NCI-H1694 treated with DMSO at 0.1 percent for 48 hours (cell line): ENCODE data around the gene GLT8D2.

ENCODE experiments used
- DNase-seq: peaks from one replicate; lab custom pipeline; 2025; lab: John Stamatoyannopoulos, UW

Gene GLT8D2

DNA sequence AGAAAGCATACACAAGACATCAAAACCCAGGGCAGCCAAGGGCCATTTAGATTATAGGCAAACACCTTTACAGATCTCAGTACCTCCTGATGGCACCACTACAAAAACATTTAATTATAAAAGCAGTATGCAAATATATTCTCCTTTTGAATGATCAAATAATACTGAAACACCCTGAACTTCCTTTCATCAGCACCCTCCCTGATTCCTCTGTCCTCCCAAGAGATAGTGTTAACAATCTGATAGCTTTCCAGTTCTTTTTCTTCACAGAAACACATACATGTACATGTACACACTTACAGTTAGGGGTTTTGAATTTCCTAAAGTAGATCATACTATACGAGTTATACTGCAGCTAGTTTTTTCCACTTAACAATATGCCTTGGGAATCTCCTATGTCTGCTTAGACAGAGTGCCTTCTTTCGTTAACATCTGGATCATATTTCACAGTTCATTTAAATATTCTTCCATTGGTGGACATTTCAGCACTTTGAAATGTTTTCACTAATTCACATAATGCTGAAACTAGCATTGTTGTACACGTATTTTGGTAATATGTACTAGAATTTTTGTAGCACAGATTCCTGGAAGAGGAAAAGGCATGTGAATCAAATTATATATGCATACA lies 49.1 kb downstream of the GLT8D2 start:
- no peak for DNase-seq

GRCh38 chr12:103998976-103999375 lies 51.0 kb downstream of the GLT8D2 start:
- no peak for DNase-seq

GRCh38 chr12:103997286-103997900 lies 52.6 kb downstream of the GLT8D2 start:
- DNase-seq, result no peak

DNA sequence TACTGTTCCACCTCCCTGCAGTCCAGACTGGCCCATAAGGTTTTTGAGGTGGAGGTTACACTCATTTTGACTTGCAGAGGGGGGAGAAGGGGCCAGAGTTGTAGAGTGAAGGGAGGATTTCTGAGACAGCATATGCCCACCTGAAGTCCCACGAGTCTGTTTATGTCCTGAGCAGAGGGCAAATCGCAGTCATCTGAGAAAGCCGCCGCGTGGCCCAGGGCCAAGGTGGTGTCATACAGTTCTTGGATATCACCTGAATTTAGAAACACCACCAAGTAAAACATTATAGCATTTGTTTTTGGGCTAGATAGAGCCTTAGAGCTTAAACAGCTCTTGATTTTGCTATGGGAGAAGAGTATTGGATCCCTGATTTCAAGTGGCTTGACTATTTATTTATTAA lies 53.4 kb downstream of the GLT8D2 start:
- DNase-seq, result no peak

DNA sequence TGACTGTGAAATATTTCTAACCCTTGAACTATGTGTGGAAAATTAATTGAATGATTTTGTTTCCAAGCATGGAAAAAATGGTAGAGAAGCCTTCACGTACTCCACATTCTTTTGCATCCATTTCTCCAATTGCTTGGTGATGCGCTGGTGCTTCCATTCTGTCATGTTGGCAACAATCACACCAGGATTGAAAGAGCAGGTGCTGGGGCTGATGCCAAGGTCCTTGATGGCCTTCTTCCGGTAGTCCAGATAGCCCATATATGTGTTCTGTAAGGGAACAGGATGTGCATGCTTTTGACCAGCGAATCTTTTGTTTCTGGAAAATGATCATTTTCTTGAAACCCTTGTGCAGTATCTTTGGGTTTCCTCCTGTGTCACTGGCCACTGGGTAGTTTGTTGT lies 55.8 kb downstream of the GLT8D2 start:
- DNase-seq, result no peak

DNA sequence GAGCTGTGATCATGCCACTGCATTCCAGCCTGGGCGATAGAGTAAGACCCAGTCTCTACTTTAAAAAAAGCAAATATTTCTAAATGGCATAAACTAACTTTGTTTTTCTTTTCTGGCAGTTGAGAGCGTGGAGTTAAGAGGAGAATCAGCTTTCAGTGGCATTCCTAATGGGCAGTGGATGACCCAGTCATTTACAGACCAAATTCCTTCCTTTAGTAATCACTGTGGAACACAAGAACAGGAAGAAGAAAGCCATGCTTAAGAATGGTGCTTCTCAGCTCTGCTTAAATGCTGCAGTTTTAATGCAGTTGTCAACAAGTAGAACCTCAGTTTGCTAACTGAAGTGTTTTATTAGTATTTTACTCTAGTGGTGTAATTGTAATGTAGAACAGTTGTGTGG lies 63.2 kb downstream of the GLT8D2 start:
- DNase-seq, result no peak

DNA sequence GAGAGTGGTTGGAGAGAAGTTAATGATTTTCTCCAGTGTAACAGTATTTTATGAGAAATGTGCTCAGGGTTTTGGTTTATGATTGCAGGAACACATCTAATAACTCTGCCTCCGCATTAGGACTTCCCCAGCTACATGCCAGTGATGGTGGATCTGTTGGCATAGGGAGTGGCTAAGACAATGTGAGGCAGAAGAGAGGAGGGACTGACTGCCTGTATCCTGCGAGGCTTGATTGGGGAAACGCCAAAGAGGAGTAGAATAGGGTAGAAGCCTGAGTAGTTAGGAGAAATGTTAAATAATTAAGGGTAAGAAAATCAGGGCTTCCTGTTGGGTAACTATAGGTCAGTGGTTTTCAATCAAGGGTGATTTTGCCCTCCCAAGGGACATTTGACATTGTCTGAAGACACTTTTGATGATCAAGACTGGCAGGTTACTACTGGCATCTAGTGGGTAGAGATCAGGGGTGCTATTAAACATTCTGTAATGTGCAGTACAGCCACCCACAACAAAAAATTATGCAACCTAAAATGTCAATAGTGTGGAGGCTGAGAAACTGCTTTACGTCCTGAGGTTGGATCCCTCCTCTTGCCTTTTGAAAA lies 71.5 kb downstream of the GLT8D2 start:
- no peak for DNase-seq

DNA sequence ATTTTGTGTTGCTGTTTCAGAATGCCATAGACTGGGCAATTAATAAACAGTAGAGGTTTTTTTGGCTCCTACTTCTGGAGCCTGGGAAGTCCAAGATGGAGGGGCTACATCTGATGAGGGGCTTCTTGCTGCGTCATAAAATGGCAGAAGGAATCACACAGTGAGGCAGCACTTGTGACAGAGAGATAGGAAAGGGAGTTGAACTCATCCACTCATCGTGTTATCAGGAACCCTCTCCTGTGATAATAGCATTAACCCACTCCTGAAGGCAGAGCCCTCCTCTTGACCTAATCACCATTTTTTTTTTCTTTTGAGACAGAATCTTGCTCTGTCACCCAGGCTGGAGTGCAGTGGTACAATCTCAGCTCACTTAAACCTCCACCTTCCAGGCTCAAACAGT lies 74.6 kb downstream of the GLT8D2 start:
- DNase-seq, result no peak

DNA sequence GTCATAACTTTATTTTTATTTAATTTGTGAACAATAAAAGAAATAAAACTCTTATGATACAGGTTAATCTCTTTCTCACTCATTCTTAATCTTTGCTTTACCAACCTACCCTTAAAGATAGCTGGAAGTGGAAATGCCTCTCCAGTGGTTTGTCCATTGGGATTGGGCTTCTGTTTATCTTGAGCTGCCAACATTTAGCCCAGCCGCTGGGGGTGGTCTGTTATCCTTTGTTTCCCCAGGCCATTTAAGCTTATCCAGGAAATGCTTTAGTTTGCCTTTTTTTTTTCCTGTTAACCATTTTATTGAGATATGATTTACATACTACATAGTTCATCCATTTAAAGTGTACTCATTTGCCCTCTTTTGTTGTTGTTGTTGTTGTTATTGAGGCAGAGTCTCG lies 76.1 kb downstream of the GLT8D2 start:
- DNase-seq, result no peak

DNA sequence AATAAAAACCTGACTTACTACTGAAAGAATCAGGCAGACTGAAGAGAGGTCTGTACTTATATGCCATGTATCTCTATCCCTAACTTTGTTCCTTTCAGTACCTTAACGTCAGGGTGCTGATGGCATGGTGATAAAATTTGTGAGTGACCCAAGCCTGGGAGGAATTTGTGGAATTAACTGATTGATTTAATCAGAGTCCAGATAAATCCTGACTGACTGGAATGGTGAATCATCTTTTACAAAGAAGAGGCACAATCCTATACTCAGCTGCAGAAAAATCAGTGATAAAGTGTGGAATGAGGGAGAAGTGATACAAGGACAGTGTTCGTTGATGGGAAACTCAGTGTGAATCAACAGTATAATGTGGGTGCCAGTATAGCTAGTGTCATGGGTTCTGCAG lies 80.6 kb downstream of the GLT8D2 start:
- no peak for DNase-seq

DNA sequence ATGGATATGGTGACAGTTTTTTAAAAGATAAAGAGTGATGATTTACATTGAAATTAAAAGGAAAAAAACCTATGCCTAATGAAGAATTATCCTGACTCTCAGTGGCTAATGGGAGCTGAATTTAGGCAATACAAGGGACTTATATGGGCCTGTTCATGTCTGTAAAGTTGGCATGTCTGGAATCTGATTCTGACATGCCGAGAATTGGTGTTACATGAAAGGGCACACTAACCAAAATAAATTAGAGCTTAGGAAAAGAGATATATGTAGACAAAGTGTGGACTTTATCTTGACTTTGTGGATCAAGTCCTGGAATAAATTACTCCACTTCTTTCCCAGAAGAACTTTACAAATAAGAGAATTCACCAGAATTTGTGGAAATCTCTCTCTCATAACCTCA lies 83.3 kb downstream of the GLT8D2 start:
- DNase-seq, result no peak

DNA sequence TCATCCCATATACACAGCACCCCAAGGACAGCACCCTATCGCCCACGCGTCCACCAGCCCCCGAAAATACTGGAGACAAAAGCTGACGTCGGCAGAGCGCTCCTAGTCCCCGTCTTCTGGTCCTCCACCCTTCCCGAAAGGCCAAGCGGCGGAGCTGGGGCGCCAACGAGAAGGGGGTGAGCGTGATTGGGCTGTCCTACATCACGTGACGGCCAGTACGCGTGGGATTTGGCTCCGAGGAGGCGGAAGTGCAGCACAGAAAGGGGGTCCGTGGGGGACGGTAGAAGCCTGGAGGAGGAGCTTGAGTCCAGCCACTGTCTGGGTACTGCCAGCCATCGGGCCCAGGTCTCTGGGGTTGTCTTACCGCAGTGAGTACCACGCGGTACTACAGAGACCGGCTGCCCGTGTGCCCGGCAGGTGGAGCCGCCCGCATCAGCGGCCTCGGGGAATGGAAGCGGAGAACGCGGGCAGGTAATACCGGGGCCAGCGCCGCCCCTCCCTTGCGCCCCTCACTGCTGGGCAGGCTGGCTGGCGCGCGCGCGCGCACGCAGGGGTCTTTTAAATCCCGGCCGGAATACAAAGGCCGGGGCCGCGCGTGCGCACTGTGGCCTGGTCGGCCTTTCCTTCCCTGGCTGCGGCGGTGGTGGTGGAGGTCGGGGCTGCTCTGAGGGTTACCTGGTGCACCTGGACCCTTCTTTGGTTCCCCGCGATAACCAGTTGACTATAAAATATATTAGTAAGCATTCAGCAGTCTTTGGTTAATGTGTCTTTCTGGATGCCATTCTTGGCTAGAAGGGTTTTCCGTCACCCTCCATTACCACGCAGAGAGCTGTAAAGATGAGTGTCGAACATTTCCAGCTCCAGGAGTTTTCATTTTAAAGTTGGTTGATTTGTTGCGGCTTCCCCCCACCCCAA lies 84.1 kb downstream of the GLT8D2 start, which contains the start of gene TDG:
TDG (plus strand) TSS at position 283 of the 915 bp plus-strand sequence; CDS start at position 449, 166 bp downstream.
- peak; percentile 96 for DNase-seq

DNA sequence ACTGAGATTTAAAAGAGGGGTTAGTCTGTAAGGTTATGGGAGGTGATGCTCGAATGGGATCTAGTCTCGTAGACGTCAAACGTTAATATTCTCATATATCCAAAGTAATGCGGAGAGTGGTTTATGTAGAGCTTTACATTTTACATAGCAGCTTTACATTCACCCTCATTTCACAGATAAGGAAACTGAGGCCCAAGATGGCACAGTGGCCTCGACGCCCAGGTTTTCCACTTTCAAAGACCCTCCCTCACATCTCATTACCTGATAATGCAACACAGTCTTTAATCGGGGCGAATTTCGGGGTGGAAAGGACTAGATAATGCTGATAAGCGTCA lies 84.8 kb downstream of the GLT8D2 start:
- DNase-seq, result no peak

DNA sequence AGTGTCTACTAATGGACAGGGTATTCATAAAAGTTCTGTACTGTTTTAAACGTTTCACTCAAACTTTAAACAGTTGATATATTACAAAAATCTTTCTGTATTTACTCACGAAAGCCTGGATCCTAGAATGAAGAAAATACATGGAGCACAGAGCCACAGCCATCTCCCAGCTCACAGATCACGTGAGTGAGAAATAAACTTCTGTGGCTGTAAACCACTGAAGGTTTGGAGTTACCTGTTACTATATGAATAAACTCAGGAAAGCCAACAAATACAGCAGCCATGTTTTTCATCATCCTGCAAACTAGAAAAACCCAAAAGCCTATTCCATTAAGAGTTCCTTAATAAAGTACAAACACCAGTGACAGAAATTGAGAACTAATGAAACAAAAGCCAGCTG lies 85.2 kb downstream of the GLT8D2 start:
- no peak for DNase-seq

- DNase-seq, result no peak
Observed at GRCh38 chr12:103962493-103962892, 87.5 kb downstream of the GLT8D2 start.

DNA sequence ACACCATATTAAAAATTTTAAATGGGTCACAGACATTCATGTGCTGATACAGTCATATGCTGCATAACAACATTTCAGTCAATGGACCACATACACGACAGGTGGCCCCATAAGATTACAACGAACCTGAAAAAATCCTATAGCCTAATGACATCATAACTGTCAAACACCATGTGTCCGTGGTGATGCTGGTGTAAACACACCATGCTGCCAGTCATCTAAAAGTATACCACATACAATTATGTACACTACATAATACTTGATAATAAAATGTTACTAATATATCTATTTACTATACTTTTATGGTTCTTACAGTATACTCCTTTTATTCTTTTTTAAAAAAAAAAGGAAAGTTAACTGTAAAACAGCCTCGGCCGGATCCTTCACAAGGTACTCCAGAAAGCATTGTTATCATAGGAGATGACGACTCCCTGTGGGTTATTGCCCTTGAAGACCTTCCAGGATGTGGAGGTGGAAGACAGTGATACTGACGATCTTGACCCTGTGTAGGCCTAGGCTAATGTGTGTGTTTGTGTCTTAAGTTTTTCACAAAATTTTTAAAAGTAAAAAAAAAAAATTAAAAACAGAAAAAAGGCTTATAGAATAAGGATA lies 89.3 kb downstream of the GLT8D2 start:
- no peak for DNase-seq

DNA sequence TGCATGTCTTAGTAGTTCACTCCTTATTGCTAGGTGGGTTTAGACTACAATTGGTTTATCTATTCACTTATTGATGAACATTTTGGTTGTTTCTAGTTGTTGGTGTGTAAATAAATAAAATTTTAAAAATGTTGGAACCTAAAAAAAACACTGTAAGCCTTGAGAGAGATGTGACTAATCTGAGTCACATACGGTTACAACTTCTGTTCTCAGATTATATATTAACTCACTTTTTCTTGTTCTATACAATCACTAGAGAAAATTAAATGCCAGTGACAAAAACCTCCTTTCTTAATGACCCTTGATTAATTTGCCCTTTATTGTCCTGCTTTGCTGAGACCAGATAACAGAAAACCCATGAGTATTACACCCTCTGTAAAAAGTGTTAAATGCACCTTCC lies 91.4 kb downstream of the GLT8D2 start:
- DNase-seq, result no peak

DNA sequence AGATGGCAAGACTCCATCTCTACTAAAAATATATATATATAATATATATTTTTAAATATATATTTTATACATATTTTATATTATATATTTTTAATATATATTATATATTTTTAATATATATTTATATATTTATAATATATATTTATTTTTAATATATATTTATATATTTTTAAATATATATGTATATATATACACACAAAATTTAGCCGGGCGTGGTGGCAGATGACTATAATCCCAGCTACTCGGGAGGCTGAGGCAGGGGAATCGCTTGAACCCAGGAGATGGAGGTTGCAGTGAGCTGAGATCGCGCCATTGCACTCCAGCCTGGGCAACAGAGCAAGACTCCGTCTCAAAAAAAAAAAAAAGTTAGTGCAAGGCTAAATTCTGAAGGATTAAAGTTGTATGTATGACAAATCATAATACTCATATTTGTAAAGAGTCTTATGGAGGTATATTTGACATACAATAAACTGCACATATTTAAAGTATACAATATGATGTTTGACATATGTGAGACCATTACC lies 92.1 kb downstream of the GLT8D2 start:
- no peak for DNase-seq

DNA sequence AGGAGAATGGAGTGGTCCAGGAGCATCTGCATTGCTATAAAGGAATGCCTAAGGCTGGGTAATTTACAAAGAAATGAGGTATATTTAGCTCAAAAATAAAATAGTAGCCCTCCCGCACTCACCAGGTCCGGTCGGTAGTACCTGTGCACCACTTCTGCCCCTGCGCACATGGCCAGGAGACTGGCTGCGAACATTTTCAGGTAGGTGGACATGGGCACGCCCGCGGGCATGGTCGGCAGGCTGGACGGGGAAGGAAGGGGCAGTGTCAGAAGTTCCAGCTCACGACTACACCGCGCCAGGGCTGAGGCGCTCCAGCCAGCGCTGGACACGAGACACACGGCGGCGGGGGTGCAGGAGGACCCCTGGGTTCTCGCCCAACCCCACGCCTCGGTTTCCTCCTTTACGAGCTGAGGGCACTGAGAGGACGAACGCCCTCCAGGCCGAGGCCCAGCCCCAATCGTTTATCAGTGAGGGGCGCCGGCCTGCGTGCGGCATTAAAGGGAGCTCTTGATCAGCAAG lies 93.4 kb downstream of the GLT8D2 start:
- no peak for DNase-seq

DNA sequence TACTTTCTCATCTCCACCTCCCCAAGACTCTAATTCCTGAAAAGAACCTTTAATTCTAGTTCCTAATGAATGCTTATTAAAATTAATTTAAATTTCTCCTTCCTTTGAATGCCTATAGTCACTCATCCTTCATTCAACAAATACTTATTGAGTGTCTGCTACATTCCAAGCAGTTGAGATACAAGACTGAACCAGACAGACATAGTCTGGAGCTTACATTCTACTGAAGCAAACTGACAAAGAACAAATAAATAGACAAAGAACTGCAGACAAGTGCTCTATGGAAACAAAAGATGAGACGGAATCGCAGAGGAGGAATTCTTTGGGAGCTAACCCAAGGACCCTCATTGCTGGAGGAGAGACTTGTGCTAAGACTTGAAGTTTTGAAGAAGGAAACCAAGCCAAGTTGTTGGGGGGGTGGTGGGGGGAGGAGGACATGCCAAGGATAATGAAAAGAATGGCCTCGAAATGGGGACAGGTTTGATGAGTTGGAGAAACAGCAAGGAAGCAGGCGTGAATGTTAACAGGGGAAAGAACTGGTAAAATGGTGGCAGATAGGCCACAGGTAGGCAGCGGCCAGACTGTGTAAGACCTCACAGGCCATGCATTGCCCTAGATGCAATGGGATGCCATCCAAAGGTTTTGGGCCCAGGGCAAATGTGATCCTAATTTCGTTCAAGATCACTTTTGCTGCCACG lies 94.0 kb downstream of the GLT8D2 start:
- no peak for DNase-seq

DNA sequence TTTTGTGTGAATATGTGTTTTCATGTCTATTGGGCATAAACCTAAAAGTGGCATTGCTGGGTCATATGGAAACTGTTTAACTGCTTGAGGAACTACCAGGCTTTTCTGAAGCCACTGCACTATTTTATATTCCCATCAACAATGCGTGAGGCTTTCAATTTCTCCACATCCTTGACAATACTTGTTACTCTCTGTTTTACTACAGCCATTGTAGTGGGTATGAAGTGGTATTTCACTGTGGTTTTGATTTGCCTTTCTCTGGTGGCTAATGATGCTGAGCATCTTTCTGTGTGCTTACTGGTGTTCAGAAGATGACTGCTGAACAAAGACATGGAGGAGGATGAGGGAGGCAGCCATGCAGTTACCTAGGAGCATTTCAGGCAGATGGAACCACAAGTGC lies 97.5 kb downstream of the GLT8D2 start:
- no peak for DNase-seq
